Measurements from ENCODE around the gene LRP1B. TPM values are rescaled to one million over a fixed set of nuclear protein-coding genes. Genes with fewer than 3 reads are reported as not detected.

The LRP1B gene
- total RNA-seq, 3 donors from 2014 or later, result 2.3 to 29.8 (median 21.8) TPM

GRCh38 chr2:142029974-142030373 lies 100.8 kb downstream of the LRP1B start:
- no peak for DNase-seq (ENCODE audit: low spot score in 2 of 2)
- H3K27me3 ChIP-seq, result no peaks in the 10 kb centered on the region

GRCh38 chr2:142025394-142025793 lies 105.4 kb downstream of the LRP1B start:
- intact Hi-C loops (cut with DNase I; ENCODE audit: low total_unique reads), result no loop called here
- Histone ChIP-seq H3K36me3 (no peaks in the 10 kb centered on the region), H3K27ac (no peak overlapping the region), H3K4me1 (no peaks in the 10 kb centered on the region), H3K27me3 (no peaks in the 10 kb centered on the region), H3K4me3 (no peak overlapping the region), H3K9me3 (no peaks in the 10 kb centered on the region)
- TF ChIP-seq POLR2AphosphoS5 (IDR thresholded peaks at IDR 0.05), result no peak
- no peak for TF ChIP-seq CTCF (IDR thresholded peaks at IDR 0.05)
- TF ChIP-seq POLR2A (IDR thresholded peaks at IDR 0.05), result no peak
- no peak for DNase-seq (ENCODE audit: low spot score in 2 of 2)

More at GRCh38 chr2:142029974-142030373, 100.8 kb downstream of the LRP1B start:
- H3K4me3 ChIP-seq, result no peak overlapping the region
- H3K27ac ChIP-seq, result no peak overlapping the region
- H3K4me1 ChIP-seq, result no peaks in the 10 kb centered on the region
- no peaks in the 10 kb centered on the region for H3K36me3 ChIP-seq
- no peaks in the 10 kb centered on the region for H3K9me3 ChIP-seq
- intact Hi-C loops (cut with DNase I; ENCODE audit: low total_unique reads), result no loop called here
- TF ChIP-seq CTCF (IDR thresholded peaks at IDR 0.05) (no peak), POLR2AphosphoS5 (IDR thresholded peaks at IDR 0.05) (no peak), POLR2A (IDR thresholded peaks at IDR 0.05) (no peak)

DNA sequence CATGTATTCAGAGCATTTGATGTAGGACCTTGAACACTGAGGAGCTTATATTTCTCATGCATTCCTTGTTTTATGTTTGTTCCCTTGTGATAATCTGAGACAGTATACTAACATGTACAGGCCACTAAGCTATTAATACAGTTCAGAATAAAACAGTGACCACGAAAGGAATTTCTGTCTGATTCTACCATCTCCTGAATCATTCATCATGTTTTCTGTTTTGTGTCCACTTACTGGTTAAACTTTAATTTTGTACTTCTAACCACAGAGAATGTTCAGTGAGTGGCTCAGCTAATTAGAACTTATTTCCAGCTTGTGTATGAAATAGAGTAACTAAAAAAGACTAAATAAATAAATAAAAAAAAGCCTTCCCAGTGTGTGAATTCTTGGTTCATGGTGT lies 110.4 kb downstream of the LRP1B start:
- H3K9me3 ChIP-seq, result no peaks in the 10 kb centered on the region
- H3K27ac ChIP-seq, result no peak overlapping the region
- no peaks in the 10 kb centered on the region for H3K36me3 ChIP-seq
- no peak for TF ChIP-seq POLR2AphosphoS5 (IDR thresholded peaks at IDR 0.05)
- TF ChIP-seq CTCF (IDR thresholded peaks at IDR 0.05), result no peak
- TF ChIP-seq POLR2A (IDR thresholded peaks at IDR 0.05), result no peak
- DNase-seq (ENCODE audit: low spot score in 2 of 2), result no peak
- H3K4me1 ChIP-seq, result no peaks in the 10 kb centered on the region
- H3K4me3 ChIP-seq, result no peak overlapping the region
- intact Hi-C loops (cut with DNase I; ENCODE audit: low total_unique reads), result no loop called here
- H3K27me3 ChIP-seq, result no peaks in the 10 kb centered on the region

GRCh38 chr2:142014536-142014935 lies 116.3 kb downstream of the LRP1B start:
- intact Hi-C loops (cut with DNase I; ENCODE audit: low total_unique reads), result no loop called here
- no peaks in the 10 kb centered on the region for H3K27me3 ChIP-seq
- H3K27ac ChIP-seq, result no peak overlapping the region
- H3K4me3 ChIP-seq, result no peak overlapping the region
- no peaks in the 10 kb centered on the region for H3K9me3 ChIP-seq
- no peak for DNase-seq (ENCODE audit: low spot score in 2 of 2)
- no peaks in the 10 kb centered on the region for H3K4me1 ChIP-seq
- no peak for TF ChIP-seq POLR2A (IDR thresholded peaks at IDR 0.05)
- TF ChIP-seq CTCF (IDR thresholded peaks at IDR 0.05), result no peak
- no peak for TF ChIP-seq POLR2AphosphoS5 (IDR thresholded peaks at IDR 0.05)
- H3K36me3 ChIP-seq, result no peaks in the 10 kb centered on the region

- Histone ChIP-seq H3K27ac (no peak overlapping the region), H3K9me3 (no peaks in the 10 kb centered on the region), H3K4me1 (no peaks in the 10 kb centered on the region), H3K36me3 (no peaks in the 10 kb centered on the region), H3K4me3 (no peak overlapping the region), H3K27me3 (no peaks in the 10 kb centered on the region)
- intact Hi-C loops (cut with DNase I; ENCODE audit: low total_unique reads), result no loop called here
- DNase-seq (ENCODE audit: low spot score in 2 of 2), result no peak
- TF ChIP-seq POLR2A (IDR thresholded peaks at IDR 0.05), result no peak
- no peak for TF ChIP-seq POLR2AphosphoS5 (IDR thresholded peaks at IDR 0.05)
- TF ChIP-seq CTCF (IDR thresholded peaks at IDR 0.05), result no peak
Measured at GRCh38 chr2:142012797-142013196, 118.0 kb downstream of the LRP1B start.

Measured in breast epithelium (tissue), 4 donors.